ENCODE data around the gene REXO1.
A peak's percentile ranks its signal among the peaks of the same experiment; 100 is the strongest.

Gene REXO1

GRCh38 chr19:1827566-1828278, 20.6 kb downstream of the REXO1 start:
- H3K18ac ChIP-seq (ENCODE audit: low read depth in 1 of 2, low read length in 2 of 2), result no peak overlapping the region
- no peak overlapping the region for H3K23ac ChIP-seq (ENCODE audit: low read length in 2 of 2)
- H3K4me2 ChIP-seq (ENCODE audit: low read length, poor library complexity, severe bottlenecking), result no peak overlapping the region
- peaks cover 34% of the 10 kb centered on the region for H3K4me1 ChIP-seq (ENCODE audit: control insufficient read depth, insufficient read depth, low read depth, low read length)
- H4K91ac ChIP-seq (ENCODE audit: low read length), result no peak overlapping the region
- H2BK15ac ChIP-seq (ENCODE audit: low read depth, poor library complexity, severe bottlenecking), result peak overlapping the region; percentile 14
- H2AK5ac ChIP-seq (ENCODE audit: low read length, severe bottlenecking), result peak overlapping the region; percentile 53
- whole genome bisulfite sequencing, result 97% methylated on average over 41 of the region's 41 CpGs
- H3K79me1 ChIP-seq (replicated peaks; ENCODE audit: low read length, poor library complexity, severe bottlenecking), result peaks cover 38% of the 10 kb centered on the region
- peak overlapping the region; percentile 96 for H4K8ac ChIP-seq (ENCODE audit: low read length)
- peak overlapping the region in 1 of 2 experiments; percentile 42 for H3K4ac ChIP-seq (ENCODE audit: low read depth in 1 of 2, low read length in 2 of 2)
- no peak overlapping the region for H3K4me3 ChIP-seq (ENCODE audit: insufficient read depth in 1 of 2, low read depth in 1 of 2, low read length in 2 of 2)
- H3K14ac ChIP-seq (ENCODE audit: low read length in 2 of 2), result no peak overlapping the region
- no peak overlapping the region for H2BK12ac ChIP-seq (ENCODE audit: low read length in 2 of 2)
- no peak overlapping the region for H2BK120ac ChIP-seq (ENCODE audit: low read depth, low read length)
- no peak overlapping the region for H3K9ac ChIP-seq (ENCODE audit: low read length)
- peak overlapping the region; percentile 16 for H3K27ac ChIP-seq (ENCODE audit: low read length, poor library complexity, severe bottlenecking)
- no peak for DNase-seq
- no peaks in the 10 kb centered on the region for H3K27me3 ChIP-seq (ENCODE audit: control insufficient read depth in 1 of 2, insufficient read depth in 1 of 2, low read length in 2 of 2)
- H2AFZ ChIP-seq (ENCODE audit: low read depth, low read length), result no peak overlapping the region
- H3K9me3 ChIP-seq (ENCODE audit: control insufficient read depth, low read length), result no peaks in the 10 kb centered on the region
- peaks cover 38 to 69% of the 10 kb centered on the region in 2 experiments for H3K36me3 ChIP-seq (ENCODE audit: control insufficient read depth in 1 of 2, insufficient read depth in 2 of 2, low read depth in 1 of 2, low read length in 2 of 2)
- H2BK5ac ChIP-seq (ENCODE audit: low read depth, low read length, poor library complexity, severe bottlenecking), result no peak overlapping the region

DNA sequence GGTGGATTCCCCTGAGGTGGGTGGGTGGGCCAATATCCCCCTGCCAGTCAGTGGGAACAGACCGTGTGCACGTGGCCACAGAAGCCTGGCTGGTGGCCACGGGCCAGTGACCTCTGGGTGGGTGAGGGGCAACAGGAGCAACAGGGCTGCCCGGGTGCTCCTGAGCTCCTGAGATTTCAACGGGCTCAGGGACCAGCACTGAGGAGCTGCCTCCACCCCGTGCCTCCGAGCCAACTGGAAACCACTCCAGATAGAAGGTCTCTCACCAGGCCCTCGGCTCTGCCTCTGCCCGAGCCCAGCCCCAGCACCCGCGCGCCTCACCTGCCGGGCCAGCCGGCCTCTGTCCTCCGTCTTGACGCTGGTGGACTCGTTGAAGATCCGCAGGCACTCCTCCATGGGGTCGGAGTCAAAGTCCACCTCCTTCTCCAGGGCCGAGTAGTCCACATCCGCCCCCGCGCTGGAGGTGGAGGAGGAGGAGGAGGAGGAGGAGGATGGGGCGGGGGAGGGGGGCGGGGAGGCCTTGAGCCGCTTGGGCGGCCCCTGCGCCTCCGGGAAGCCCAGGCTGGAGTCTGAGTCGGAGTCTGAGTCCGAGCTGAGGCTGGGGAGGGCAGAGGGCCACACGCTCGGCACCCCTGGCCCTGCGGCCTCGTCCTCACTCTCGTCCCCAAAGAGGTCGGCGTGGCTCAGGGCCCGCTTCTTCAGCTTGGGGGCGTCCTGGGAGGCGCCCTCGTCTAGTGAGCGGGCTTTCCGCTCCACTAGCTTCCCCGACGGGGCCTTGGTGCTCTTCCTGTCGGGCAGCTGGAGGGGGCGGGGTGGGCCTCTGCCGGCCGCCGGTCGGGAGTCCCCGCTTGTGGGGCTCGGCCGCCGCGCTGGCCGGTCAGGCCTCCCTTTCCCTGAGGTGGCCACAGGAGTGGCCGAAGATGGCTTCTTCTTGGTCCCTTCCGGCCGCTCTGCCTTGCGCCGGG, 21.4 kb downstream of the REXO1 start:
- Histone ChIP-seq H2BK15ac (ENCODE audit: low read depth, poor library complexity, severe bottlenecking) (peak overlapping the region; percentile 88), H3K27me3 (ENCODE audit: control insufficient read depth in 1 of 2, insufficient read depth in 1 of 2, low read length in 2 of 2) (no peaks in the 10 kb centered on the region), H3K4me1 (ENCODE audit: control insufficient read depth, insufficient read depth, low read depth, low read length) (peaks cover 34% of the 10 kb centered on the region), H3K4me3 (ENCODE audit: insufficient read depth in 1 of 2, low read depth in 1 of 2, low read length in 2 of 2) (peak overlapping the region in 1 of 2 experiments; percentile 22), H2AFZ (ENCODE audit: low read depth, low read length) (no peak overlapping the region), H2BK12ac (ENCODE audit: low read length in 2 of 2) (peak overlapping the region; percentile 59 to 63), H3K36me3 (ENCODE audit: control insufficient read depth in 1 of 2, insufficient read depth in 2 of 2, low read depth in 1 of 2, low read length in 2 of 2) (peaks cover 46 to 74% of the 10 kb centered on the region in 2 experiments), H2BK120ac (ENCODE audit: low read depth, low read length) (peak overlapping the region; percentile 45), H3K23ac (ENCODE audit: low read length in 2 of 2) (no peak overlapping the region), H2AK5ac (ENCODE audit: low read length, severe bottlenecking) (no peak overlapping the region), H3K9ac (ENCODE audit: low read length) (no peak overlapping the region), H4K8ac (ENCODE audit: low read length) (peak overlapping the region; percentile 96), H3K27ac (ENCODE audit: low read length, poor library complexity, severe bottlenecking) (peak overlapping the region; percentile 71), H3K9me3 (ENCODE audit: control insufficient read depth, low read length) (no peaks in the 10 kb centered on the region), H3K4me2 (ENCODE audit: low read length, poor library complexity, severe bottlenecking) (peak overlapping the region; percentile 78), H3K18ac (ENCODE audit: low read depth in 1 of 2, low read length in 2 of 2) (peak overlapping the region; percentile 67 to 70), H2BK5ac (ENCODE audit: low read depth, low read length, poor library complexity, severe bottlenecking) (peak overlapping the region; percentile 21), H4K91ac (ENCODE audit: low read length) (peak overlapping the region; percentile 91), H3K4ac (ENCODE audit: low read depth in 1 of 2, low read length in 2 of 2) (peak overlapping the region; percentile 8 to 42), H3K14ac (ENCODE audit: low read length in 2 of 2) (peak overlapping the region in 1 of 2 experiments; percentile 19), H3K79me1 (replicated peaks; ENCODE audit: low read length, poor library complexity, severe bottlenecking) (peaks cover 46% of the 10 kb centered on the region)
- peak; percentile 30 for DNase-seq
- WGBS, result 36% methylated on average over 58 of the region's 63 CpGs

GRCh38 chr19:1825909-1826556, 22.2 kb downstream of the REXO1 start:
- Histone ChIP-seq H2BK120ac (ENCODE audit: low read depth, low read length) (peak overlapping the region; percentile 45), H3K36me3 (ENCODE audit: control insufficient read depth in 1 of 2, insufficient read depth in 2 of 2, low read depth in 1 of 2, low read length in 2 of 2) (peaks cover 51 to 78% of the 10 kb centered on the region in 2 experiments), H3K23ac (ENCODE audit: low read length in 2 of 2) (peak overlapping the region in 1 of 2 experiments; percentile 83), H2AFZ (ENCODE audit: low read depth, low read length) (no peak overlapping the region), H4K8ac (ENCODE audit: low read length) (peak overlapping the region; percentile 66), H3K79me1 (replicated peaks; ENCODE audit: low read length, poor library complexity, severe bottlenecking) (peaks cover 51% of the 10 kb centered on the region), H4K91ac (ENCODE audit: low read length) (peak overlapping the region; percentile 91), H3K18ac (ENCODE audit: low read depth in 1 of 2, low read length in 2 of 2) (peak overlapping the region; percentile 8 to 67), H2BK5ac (ENCODE audit: low read depth, low read length, poor library complexity, severe bottlenecking) (no peak overlapping the region), H3K27ac (ENCODE audit: low read length, poor library complexity, severe bottlenecking) (peak overlapping the region; percentile 71), H3K4me3 (ENCODE audit: insufficient read depth in 1 of 2, low read depth in 1 of 2, low read length in 2 of 2) (peak overlapping the region in 1 of 2 experiments; percentile 22), H3K14ac (ENCODE audit: low read length in 2 of 2) (peak overlapping the region in 1 of 2 experiments; percentile 75), H2BK12ac (ENCODE audit: low read length in 2 of 2) (peak overlapping the region; percentile 59 to 63), H3K9ac (ENCODE audit: low read length) (peak overlapping the region; percentile 32), H3K27me3 (ENCODE audit: control insufficient read depth in 1 of 2, insufficient read depth in 1 of 2, low read length in 2 of 2) (no peaks in the 10 kb centered on the region), H3K4me2 (ENCODE audit: low read length, poor library complexity, severe bottlenecking) (peak overlapping the region; percentile 78), H2BK15ac (ENCODE audit: low read depth, poor library complexity, severe bottlenecking) (peak overlapping the region; percentile 88), H3K4me1 (ENCODE audit: control insufficient read depth, insufficient read depth, low read depth, low read length) (peaks cover 34% of the 10 kb centered on the region), H3K9me3 (ENCODE audit: control insufficient read depth, low read length) (no peaks in the 10 kb centered on the region), H2AK5ac (ENCODE audit: low read length, severe bottlenecking) (no peak overlapping the region), H3K4ac (ENCODE audit: low read depth in 1 of 2, low read length in 2 of 2) (peak overlapping the region; percentile 6 to 17)
- DNase-seq, result peak; percentile 80
- WGBS, result 42% methylated on average over 15 of the region's 15 CpGs

All from mesenchymal stem cell (in vitro differentiated cells and primary cell).